Epithelial cell of esophagus (primary cell): Measurements from ENCODE around the gene NCF4.
A peak's percentile ranks its signal among the peaks of the same experiment; 100 is the strongest.

ENCODE experiments used
- DNase-seq: peaks from one replicate; pipeline ENCODE4 v3.0.0; 2010; ENCODE audit warnings: low read depth
- H3K4me3 ChIP-seq: 2 replicates; pipeline ENCODE4 v1.5.1; 2011; ENCODE audit warnings: mild to moderate bottlenecking, low read length, control low read depth
- CTCF ChIP-seq: IDR thresholded peaks from 2 replicates; pipeline ENCODE4 v1.5.1; 2011; ENCODE audit warnings: low read depth, mild to moderate bottlenecking, low read length, control low read depth, inconsistent platforms; ENCODE audit not compliant: insufficient read depth; ENCODE audit errors: missing control alignments

NCF4 gene

GRCh38 chr22:36858966-36859365 is 1.8 kb upstream of the NCF4 start:
- H3K4me3 ChIP-seq = no peak overlapping the region
- TF ChIP-seq CTCF = no peak

GRCh38 chr22:36860017-36860416 is 789 bp upstream of the NCF4 start:
- DNase-seq = peak; percentile 88
- H3K4me3 ChIP-seq = no peak overlapping the region
- TF ChIP-seq CTCF = peak; percentile 56

More at GRCh38 chr22:36858966-36859365, 1.8 kb upstream of the NCF4 start:
- no peak for DNase-seq

GRCh38 chr22:36860438-36860820 is 377 bp upstream of the NCF4 start:
- H3K4me3 ChIP-seq = no peak overlapping the region
- no peak for TF ChIP-seq CTCF
- DNase-seq = no peak

- no peak for TF ChIP-seq CTCF
- no peak for DNase-seq
Observed at GRCh38 chr22:36862251-36863242, 1.7 kb downstream of the NCF4 start.

GRCh38 chr22:36863281-36863680 is 2.5 kb downstream of the NCF4 start:
- DNase-seq = no peak

More at GRCh38 chr22:36862251-36863242, 1.7 kb downstream of the NCF4 start:
- no peak overlapping the region for H3K4me3 ChIP-seq

GRCh38 chr22:36863979-36864378 is 3.2 kb downstream of the NCF4 start:
- no peak for DNase-seq
- H3K4me3 ChIP-seq = no peak overlapping the region
- no peak for TF ChIP-seq CTCF

More at GRCh38 chr22:36863281-36863680, 2.5 kb downstream of the NCF4 start:
- no peak overlapping the region for H3K4me3 ChIP-seq
- no peak for TF ChIP-seq CTCF
